NCI-H1694 (cell line): Measurements from ENCODE around the gene TPBGL.

Source experiments
- DNase-seq: peaks from one replicate; lab custom pipeline; 2025; lab: John Stamatoyannopoulos, UW

TPBGL gene, protein sequence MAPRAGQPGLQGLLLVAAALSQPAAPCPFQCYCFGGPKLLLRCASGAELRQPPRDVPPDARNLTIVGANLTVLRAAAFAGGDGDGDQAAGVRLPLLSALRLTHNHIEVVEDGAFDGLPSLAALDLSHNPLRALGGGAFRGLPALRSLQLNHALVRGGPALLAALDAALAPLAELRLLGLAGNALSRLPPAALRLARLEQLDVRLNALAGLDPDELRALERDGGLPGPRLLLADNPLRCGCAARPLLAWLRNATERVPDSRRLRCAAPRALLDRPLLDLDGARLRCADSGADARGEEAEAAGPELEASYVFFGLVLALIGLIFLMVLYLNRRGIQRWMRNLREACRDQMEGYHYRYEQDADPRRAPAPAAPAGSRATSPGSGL

DNA sequence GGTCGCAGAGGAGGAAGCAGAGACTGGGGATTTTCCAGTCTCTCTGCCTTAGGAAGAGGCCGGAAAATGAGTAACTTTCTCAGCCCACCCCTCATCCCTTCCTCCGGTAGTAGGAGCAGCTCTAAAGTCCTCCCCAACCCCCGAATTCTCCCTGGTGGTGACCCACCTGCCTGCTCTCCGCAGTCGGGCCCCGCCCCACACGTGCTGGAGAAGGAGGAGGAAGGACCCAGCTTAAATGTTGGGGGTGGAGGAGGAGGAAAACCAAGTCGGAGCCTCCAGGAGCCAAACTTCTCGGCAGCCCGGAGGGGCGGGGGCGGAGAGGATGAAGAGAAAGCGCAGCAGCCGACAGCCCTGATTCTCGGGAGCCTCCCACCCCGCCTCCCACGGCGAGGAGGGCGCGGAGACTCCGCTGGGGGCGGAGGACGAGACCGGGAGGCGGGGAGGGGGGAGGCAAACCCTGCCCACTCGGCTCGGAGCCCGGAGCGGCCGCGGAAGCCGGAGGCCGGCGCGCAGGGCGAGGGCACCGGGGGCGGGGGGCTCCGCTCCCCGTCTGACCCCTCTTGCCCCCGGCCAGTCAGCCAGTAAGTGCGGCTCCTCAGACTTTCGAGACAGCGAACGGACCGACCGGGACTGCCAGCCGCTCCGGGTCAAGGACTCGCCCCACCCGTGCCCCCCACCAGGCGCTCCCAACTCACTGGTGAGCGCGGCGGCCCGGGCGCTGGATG, at the start of gene TPBGL:
Gene TPBGL (plus strand): TSS at position 464 of the 725 bp plus-strand sequence. CDS start 276 bp downstream, outside the sequence.
- no peak for DNase-seq

GRCh38 chr11:75191330-75191717, 49.2 kb upstream of the TPBGL start:
- DNase-seq: peak; percentile 73

DNA sequence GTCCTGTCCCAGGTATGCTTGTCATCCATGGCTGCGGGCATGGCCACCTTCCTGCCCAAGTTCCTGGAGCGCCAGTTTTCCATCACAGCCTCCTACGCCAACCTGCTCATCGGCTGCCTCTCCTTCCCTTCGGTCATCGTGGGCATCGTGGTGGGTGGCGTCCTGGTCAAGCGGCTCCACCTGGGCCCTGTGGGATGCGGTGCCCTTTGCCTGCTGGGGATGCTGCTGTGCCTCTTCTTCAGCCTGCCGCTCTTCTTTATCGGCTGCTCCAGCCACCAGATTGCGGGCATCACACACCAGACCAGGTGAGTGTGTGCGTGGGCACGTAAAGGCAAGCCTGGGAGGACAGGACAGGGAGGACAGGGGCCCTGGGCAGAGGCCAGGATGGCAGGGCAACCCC, 47.3 kb upstream of the TPBGL start:
- no peak for DNase-seq

GRCh38 chr11:75193711-75194110, 46.9 kb upstream of the TPBGL start:
- no peak for DNase-seq

GRCh38 chr11:75194147-75194546, 46.4 kb upstream of the TPBGL start:
- no peak for DNase-seq

DNA sequence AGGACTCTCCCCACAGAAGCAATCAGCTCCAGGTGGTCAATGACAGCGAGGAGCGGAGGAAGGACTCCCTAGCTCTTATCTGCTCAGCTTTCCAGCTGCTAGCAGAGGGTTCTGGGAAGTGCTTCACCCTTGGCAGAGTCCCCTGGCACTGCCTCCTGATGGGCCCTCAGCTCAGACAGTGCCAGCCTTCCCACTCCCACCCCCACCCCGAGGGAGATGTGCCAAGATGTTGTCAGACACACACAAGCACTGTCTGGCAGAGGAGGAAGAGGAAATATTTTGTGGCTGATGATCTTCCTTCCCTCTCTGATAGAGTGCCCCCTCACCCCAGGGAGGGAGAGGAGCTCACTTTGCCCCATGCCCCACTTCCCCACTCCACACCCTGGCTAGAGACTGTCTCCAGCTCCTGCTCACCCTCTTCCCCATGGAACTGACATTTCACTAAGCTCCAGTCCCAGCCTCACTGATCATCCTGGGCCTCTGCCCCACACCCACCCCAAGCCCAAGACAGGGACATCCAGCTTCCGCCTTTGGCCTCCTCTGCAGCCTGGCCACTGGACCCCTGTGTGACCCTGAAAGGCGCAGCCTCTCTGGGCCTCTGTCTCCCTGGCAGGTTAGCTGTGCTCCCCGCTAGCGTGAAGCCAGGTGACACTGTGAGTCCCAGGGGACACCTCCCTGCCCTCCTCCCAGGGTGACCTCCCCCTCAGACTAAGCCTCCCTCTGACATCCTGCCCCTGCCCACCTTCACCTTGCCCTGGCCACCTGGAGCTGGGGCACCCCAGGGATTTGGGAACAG, 45.2 kb upstream of the TPBGL start:
- no peak for DNase-seq

- DNase-seq: no peak
These were observed 44.1 kb upstream of the TPBGL start for GRCh38 chr11:75196426-75196825.

GRCh38 chr11:75197512-75198277, 42.9 kb upstream of the TPBGL start:
- DNase-seq: no peak

GRCh38 chr11:75198278-75198973, 42.1 kb upstream of the TPBGL start:
- no peak for DNase-seq

- no peak for DNase-seq
These were observed 41.1 kb upstream of the TPBGL start for GRCh38 chr11:75199412-75199955.

GRCh38 chr11:75200051-75200450, 40.5 kb upstream of the TPBGL start:
- no peak for DNase-seq

GRCh38 chr11:75200531-75200930, 40.0 kb upstream of the TPBGL start:
- DNase-seq: no peak

DNA sequence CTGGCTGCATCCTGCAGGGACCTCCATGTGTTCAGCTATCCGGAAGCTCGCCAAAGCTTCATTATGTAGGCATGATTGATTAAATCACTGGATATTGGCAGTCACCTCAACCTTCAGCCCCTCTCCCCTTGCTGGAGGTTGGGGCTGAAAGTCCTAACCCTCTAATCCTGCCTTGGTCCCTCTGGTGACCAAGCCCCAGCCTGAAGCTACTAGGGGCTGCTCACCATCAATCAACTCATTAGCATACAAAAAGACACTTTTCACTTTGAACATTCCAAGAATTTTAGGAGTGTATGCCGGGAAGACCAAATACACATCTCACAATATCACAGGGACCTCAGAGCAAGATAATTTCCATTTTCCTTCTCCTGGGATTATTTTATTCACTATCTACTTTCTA, 38.8 kb upstream of the TPBGL start:
- DNase-seq: no peak

DNA sequence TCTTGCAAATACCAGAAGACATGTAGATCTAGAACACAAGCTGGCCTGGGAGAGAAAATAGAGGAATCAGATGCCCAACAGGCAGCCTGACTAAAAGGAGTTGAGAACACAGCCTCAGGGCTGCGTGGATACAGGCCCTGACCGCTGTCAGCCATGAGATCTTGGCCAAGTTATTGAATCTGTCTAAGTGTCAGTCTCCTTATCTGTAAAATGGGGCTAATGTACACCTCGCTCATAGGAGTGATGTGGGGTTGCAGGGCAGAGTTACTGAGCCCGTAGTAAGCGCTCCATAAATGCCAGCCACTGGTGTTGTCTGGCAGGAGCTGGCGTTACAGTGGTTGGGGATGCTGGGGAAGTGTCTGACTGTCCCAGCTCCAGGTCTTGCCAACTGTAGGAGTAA, 38.4 kb upstream of the TPBGL start:
- no peak for DNase-seq

DNA sequence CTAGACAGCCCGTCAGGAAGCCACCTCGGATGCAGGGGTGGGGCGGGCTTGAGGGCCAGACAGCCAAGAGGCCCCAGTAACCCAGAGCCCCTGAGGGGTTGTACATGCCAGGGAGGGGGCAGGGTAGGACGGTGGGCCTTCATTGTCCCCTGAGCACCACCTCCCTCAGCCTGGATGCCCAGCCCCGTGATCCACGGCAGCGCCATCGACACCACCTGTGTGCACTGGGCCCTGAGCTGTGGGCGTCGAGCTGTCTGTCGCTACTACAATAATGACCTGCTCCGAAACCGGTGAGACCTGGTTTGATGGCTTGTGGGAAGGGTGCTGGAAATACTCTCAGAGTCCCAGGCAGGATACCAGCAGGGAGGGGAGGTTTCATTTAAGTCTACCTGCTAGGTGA, 37.4 kb upstream of the TPBGL start:
- no peak for DNase-seq

DNA sequence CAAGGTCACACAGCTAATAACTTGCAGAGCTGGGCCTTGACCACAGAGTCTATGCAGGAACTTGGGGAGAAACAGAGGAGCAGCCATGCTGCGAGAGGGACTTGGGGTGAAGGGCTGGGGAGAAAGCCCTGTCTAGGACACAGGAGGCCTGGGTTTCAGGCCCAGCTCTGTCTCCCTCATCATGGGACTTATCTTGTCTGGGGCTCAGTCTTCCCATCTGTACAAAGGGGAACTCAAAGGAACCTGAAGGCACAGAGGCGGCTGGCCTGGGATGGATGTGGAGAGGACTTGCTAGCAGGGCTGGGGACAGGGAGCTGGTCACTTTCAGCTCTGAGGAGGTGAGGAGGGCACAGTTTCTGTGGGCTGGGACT, 36.9 kb upstream of the TPBGL start:
- no peak for DNase-seq

DNA sequence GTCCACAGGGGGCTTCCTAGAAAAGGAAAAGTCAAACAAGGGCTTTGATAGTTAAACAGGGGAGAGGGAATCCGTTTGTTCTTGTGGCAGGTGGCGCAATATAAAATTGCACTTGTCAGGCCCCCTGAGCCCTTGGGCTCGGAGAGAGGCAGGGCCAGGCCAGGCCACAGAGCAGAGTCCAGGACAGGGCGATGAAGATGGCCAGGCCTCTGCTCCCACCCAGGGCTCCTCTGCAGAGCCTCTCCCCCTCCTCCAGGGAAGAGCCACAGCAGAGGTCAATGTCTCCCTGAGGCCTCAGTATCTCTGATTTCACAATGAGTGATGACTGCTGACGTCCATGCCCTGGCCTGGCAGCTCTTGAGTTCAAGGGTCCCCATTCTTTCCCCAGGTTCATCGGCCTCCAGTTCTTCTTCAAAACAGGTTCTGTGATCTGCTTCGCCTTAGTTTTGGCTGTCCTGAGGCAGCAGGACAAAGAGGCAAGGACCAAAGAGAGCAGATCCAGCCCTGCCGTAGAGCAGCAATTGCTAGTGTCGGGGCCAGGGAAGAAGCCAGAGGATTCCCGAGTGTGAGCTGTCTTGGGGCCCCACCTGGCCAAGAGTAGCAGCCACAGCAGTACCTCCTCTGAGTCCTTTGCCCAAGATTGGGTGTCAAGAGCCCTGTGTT, 36.4 kb upstream of the TPBGL start:
- DNase-seq: no peak

DNA sequence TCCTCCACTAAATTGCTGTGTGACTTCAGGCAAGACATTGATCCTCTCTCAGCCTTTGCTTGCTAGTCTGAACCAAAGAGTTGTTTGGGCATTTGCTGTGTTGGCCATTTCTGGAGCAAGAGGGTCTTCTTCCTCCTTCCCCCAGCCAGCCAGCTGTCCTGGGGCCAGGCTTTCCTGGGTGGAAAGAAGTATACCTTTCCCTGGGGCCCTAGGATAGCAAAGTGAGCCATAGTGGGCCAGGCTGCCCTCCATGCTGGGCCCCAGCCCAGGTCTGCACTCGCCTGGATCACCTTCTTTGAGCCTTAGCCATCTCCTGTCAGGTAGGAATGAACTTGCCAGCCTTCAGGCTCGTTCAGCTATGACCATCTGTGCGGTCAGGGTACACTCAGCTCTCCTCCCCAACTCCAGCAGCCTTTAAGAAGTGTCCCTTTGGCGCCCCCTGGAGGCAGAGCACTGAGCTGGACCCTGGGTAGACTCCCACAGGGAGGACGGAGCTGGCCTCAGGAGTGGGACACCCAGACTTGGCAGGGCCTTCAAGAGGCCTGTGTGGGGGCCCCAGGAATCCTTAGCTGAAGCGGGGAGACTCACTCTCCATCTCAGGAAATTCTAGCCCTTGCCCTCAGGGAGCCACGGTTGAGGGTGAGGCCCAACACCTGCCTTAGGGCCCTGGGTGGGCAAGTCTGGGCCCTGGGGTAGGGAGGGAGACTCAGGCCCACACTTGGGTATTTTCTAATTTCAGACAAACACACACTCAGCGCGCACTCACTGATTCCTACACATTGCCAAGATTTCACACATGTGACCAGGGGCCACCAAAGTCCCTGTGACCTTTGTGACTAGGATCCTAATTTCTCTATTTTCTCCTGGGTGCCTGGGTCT, 35.6 kb upstream of the TPBGL start:
- peak; percentile 62 for DNase-seq

DNA sequence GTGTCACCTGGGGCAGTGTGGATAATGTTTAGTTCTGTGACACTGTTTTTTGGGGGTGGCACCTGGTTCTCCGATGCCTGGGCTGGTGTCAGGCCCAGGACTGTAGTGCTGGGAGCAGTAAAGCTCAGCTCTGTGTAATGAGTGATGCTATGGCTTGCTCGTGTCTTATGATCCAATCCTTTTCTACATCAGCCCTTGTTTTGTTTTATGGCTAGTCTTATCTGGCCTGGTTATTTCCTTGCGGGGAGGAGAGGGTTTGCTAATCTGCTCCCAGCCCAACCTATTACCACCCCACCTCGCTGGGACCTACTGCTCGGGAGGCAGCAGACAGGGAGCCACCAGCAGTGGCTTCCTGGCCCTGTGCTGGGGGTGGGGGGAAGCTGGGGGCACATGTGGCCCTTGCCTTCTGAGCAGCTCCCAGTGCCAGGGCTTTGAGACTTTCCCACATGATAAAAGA, 35.0 kb upstream of the TPBGL start:
- DNase-seq: no peak
